ENCODE measurements around the gene ZDHHC7. TPM values are rescaled to one million over a fixed set of nuclear protein-coding genes. Genes with fewer than 3 reads are reported as not detected.
A peak's percentile ranks its signal among the peaks of the same experiment; 100 is the strongest.
"Not testable (repeated sequence)": the region's sequence is repeated elsewhere in the genome, so short reads cannot be mapped to it uniquely, and the experiment has no call there.

ZDHHC7 gene
- total RNA-seq, 1 experiment from 2014 or later: 39.1 TPM

- Histone ChIP-seq H2BK20ac (ENCODE audit: low read depth, low read length, poor library complexity, severe bottlenecking) (no peak overlapping the region), H4K91ac (ENCODE audit: insufficient read length, low read depth, low read length) (no peak overlapping the region), H2BK15ac (ENCODE audit: low read depth, low read length) (no peak overlapping the region), H3K18ac (ENCODE audit: insufficient read length, low read depth, low read length) (no peak overlapping the region), H3K56ac (ENCODE audit: insufficient read length, low read depth, low read length) (no peak overlapping the region), H3K4me1 (ENCODE audit: insufficient read depth, low read length) (no peaks in the 10 kb centered on the region), H2BK120ac (ENCODE audit: low read depth, low read length, poor library complexity, severe bottlenecking) (no peak overlapping the region), H2AFZ (ENCODE audit: low read length) (no peak overlapping the region), H4K5ac (ENCODE audit: insufficient read length, low read depth, low read length) (no peak overlapping the region), H3K23ac (ENCODE audit: insufficient read length, low read depth, low read length) (no peak overlapping the region), H3K14ac (ENCODE audit: insufficient read depth, low read length) (no peak overlapping the region; the same call in 1 of the 2 replicates), H3K27me3 (ENCODE audit: insufficient read depth, low read length) (no peaks in the 10 kb centered on the region; the same call in 1 of the 2 replicates), H3K9me3 (ENCODE audit: control insufficient read depth, low read depth, low read length) (no peaks in the 10 kb centered on the region), H2AK5ac (ENCODE audit: insufficient read length, low read length) (no peak overlapping the region), H4K8ac (replicated peaks; ENCODE audit: insufficient read length, low read depth, low read length) (no peak overlapping the region), H3T11ph (ENCODE audit: low read length) (no peak overlapping the region), H4K20me1 (ENCODE audit: control insufficient read depth, insufficient read depth, insufficient read length) (no peaks in the 10 kb centered on the region), H3K23me2 (ENCODE audit: insufficient read length, low read depth, low read length, poor library complexity, severe bottlenecking) (peaks cover 2% of the 10 kb centered on the region), H3K27ac (ENCODE audit: insufficient read length, low read depth, low read length) (no peak overlapping the region), H2BK5ac (ENCODE audit: insufficient read length, low read length) (no peak overlapping the region), H3K79me1 (ENCODE audit: insufficient read depth, low read depth, low read length, poor library complexity, severe bottlenecking) (no peaks in the 10 kb centered on the region), H3K9ac (ENCODE audit: extremely low read depth, insufficient read length, low read length) (no peak overlapping the region), H3K4ac (ENCODE audit: low read depth, low read length) (no peak overlapping the region), H3K79me2 (ENCODE audit: insufficient read depth, low read length) (no peaks in the 10 kb centered on the region), H3K4me2 (ENCODE audit: insufficient read depth, insufficient read length, low read length) (no peak overlapping the region), H2BK12ac (ENCODE audit: insufficient read length, low read depth, low read length) (no peak overlapping the region)
- Mint-ChIP-seq H3K27ac (no peak overlapping the region), H3K4me1 (peaks cover 22 to 25% of the 10 kb centered on the region in 2 experiments), H3K4me3 (peak overlapping the region in 1 of 2 experiments; percentile 54; a peak in 2 of 5 replicates), H3K9me3 (no peaks in the 10 kb centered on the region), H3K36me3 (ENCODE audit: insufficient read depth in 1 of 3, low read depth in 3 of 3) (no peaks in the 10 kb centered on the region), H3K27me3 (ENCODE audit: low read depth) (peaks cover 22% of the 10 kb centered on the region)
- TF ChIP-seq CTCF (conservative IDR thresholded peaks at IDR 0.05): no peak
- peak; percentile 45 for DNase-seq
- WGBS (ENCODE audit: extremely low coverage, insufficient read length, low lambda C conversion rate): no CpG with 5 or more reads among the region's 17 CpGs
Measured at GRCh38 chr16:85033171-85033570, 21.8 kb upstream of the ZDHHC7 start.

GRCh38 chr16:85032187-85032586, 20.9 kb upstream of the ZDHHC7 start:
- not testable (repeated sequence) for H3K27me3 ChIP-seq (ENCODE audit: insufficient read depth, low read length); H3K36me3 Mint-ChIP-seq (ENCODE audit: insufficient read depth in 1 of 3, low read depth in 3 of 3)
- H3K27me3 Mint-ChIP-seq (ENCODE audit: low read depth): peaks cover 24% of the 10 kb centered on the region

More at GRCh38 chr16:85032187-85032586, 20.9 kb upstream of the ZDHHC7 start:
- not testable (repeated sequence) for H3K4me3 Mint-ChIP-seq; H2BK12ac ChIP-seq (ENCODE audit: insufficient read length, low read depth, low read length); H3K4me2 ChIP-seq (ENCODE audit: insufficient read depth, insufficient read length, low read length); H2AK5ac ChIP-seq (ENCODE audit: insufficient read length, low read length); H3K79me1 ChIP-seq (ENCODE audit: insufficient read depth, low read depth, low read length, poor library complexity, severe bottlenecking); H3K4me1 ChIP-seq (ENCODE audit: insufficient read depth, low read length); H4K91ac ChIP-seq (ENCODE audit: insufficient read length, low read depth, low read length); H4K20me1 ChIP-seq (ENCODE audit: control insufficient read depth, insufficient read depth, insufficient read length); H2BK5ac ChIP-seq (ENCODE audit: insufficient read length, low read length); H3K27ac Mint-ChIP-seq; H3K18ac ChIP-seq (ENCODE audit: insufficient read length, low read depth, low read length); H3K9ac ChIP-seq (ENCODE audit: extremely low read depth, insufficient read length, low read length); H2BK120ac ChIP-seq (ENCODE audit: low read depth, low read length, poor library complexity, severe bottlenecking); H3K9me3 ChIP-seq (ENCODE audit: control insufficient read depth, low read depth, low read length); H3K9me3 Mint-ChIP-seq; H3T11ph ChIP-seq (ENCODE audit: low read length); H3K4ac ChIP-seq (ENCODE audit: low read depth, low read length); H2AFZ ChIP-seq (ENCODE audit: low read length); H3K79me2 ChIP-seq (ENCODE audit: insufficient read depth, low read length); H4K5ac ChIP-seq (ENCODE audit: insufficient read length, low read depth, low read length); H3K23me2 ChIP-seq (ENCODE audit: insufficient read length, low read depth, low read length, poor library complexity, severe bottlenecking); H3K14ac ChIP-seq (ENCODE audit: insufficient read depth, low read length); DNase-seq; H3K56ac ChIP-seq (ENCODE audit: insufficient read length, low read depth, low read length); H2BK15ac ChIP-seq (ENCODE audit: low read depth, low read length); H3K27ac ChIP-seq (ENCODE audit: insufficient read length, low read depth, low read length); H4K8ac ChIP-seq (replicated peaks; ENCODE audit: insufficient read length, low read depth, low read length); H2BK20ac ChIP-seq (ENCODE audit: low read depth, low read length, poor library complexity, severe bottlenecking); H3K23ac ChIP-seq (ENCODE audit: insufficient read length, low read depth, low read length)
- WGBS (ENCODE audit: extremely low coverage, insufficient read length, low lambda C conversion rate): no CpG with 5 or more reads among the region's 4 CpGs
- H3K4me1 Mint-ChIP-seq: peaks cover 26 to 28% of the 10 kb centered on the region in 2 experiments

Data from H9 (cell line).